ENCODE results near the gene CRIP1. TPM values are rescaled to one million over a fixed set of nuclear protein-coding genes. Genes with fewer than 3 reads are reported as not detected.

The CRIP1 gene
- total RNA-seq, 1 donor from 2014 or later, result not detected

DNA sequence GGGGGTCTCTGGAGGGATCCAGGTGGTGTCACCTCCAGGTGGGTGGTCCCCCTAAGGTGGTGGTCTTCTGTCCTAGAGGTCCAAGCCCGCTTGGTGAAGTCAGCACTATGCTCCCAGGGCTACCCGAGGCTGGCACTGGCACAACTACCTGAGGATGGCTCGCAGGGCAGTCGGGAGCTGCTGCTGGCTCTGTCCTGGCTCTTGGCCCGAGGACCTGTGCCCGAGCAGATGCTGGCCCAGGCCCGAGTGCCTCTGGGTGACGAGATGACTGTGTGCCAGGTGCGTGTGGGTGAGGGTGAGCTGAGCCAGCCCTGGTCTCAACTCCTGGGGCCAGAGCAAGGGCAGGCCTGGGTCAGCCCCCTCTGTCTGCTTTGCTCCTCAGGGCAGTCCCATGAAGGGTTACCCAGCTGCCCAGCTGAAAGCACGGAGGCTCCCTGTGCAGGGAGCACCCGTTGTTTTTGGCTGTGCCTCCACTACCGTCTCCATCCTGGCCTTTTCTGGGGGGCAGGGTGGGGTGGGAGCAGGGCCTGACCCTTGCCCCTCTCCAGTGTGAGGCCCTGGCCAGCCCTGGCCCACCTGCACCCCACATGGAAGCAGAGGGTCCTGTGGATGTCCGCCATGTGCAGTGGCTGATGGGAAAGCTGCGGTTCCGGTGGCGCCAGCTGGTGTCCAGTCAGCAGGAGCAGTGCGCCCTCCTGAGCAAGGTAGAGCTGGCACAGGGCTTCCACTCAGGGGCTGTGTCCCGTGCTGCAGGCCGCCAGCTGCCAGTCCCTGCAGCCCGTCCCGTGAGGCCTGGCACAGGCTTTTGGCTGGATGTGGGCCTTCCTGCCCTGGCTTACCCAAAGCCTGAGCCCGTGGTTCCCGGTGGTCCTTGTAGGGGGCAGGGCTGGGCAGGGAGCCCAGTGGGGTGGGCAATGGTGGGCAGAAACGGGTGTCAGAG, 5.6 kb downstream of the CRIP1 start:
- FAIRE-seq (no peak), DNase-seq (ENCODE audit: low read depth) (no peak)
- no peaks in the 10 kb centered on the region for H3K27me3 ChIP-seq (ENCODE audit: control insufficient read depth, insufficient read depth, low read length)
- H3K4me3 ChIP-seq (ENCODE audit: low read depth, low read length), result no peak overlapping the region
- TF ChIP-seq CTCF (IDR thresholded peaks at IDR 0.05; ENCODE audit: insufficient read depth, low read length, severe bottlenecking), result no peak
- peaks cover 2% of the 10 kb centered on the region for H3K36me3 ChIP-seq (ENCODE audit: control insufficient read depth, insufficient read depth, low read length)

GRCh38 chr14:105492971-105493871, 6.5 kb downstream of the CRIP1 start:
- DNase-seq (ENCODE audit: low read depth) (no peak), FAIRE-seq (no peak)
- H3K27me3 ChIP-seq (ENCODE audit: control insufficient read depth, insufficient read depth, low read length), result no peaks in the 10 kb centered on the region
- peaks cover 5% of the 10 kb centered on the region for H3K36me3 ChIP-seq (ENCODE audit: control insufficient read depth, insufficient read depth, low read length)
- TF ChIP-seq CTCF (IDR thresholded peaks at IDR 0.05; ENCODE audit: insufficient read depth, low read length, severe bottlenecking), result no peak
- no peak overlapping the region for H3K4me3 ChIP-seq (ENCODE audit: low read depth, low read length)

DNA sequence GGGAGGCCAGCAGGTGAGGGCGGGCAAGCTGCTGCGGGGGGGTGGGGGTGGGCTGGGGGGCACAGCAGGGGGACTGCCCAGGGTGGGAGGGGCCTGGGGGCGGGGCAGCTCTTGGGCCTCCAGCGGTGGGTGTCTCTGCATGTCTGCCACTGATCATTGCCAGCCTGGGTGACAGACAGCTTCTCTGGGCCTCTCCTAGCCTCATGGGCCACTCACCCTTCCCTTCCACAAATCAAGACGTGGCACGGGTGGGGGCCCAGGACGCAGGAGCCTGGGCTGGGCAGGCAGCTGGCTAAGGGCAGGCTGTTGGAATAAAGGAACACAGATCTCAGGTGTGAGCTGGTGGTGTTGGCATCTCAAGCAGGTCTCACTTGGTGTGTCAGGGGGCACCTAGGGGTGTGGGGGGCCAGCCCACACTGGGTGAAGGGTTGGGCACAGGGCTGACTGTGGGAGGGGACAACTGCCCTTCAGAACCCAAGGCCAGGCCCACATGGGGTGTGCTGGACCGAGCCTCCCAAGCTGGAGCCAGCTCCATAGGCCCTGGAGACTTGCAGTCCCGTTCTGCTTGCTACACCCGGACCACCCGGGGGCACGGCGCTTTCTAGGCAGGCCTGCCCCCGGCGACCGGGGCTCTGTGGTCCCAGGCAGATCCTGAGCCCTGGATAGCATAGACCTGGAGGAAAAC, 7.4 kb downstream of the CRIP1 start:
- Histone ChIP-seq H3K27me3 (ENCODE audit: control insufficient read depth, insufficient read depth, low read length) (no peaks in the 10 kb centered on the region), H3K4me3 (ENCODE audit: low read depth, low read length) (no peak overlapping the region), H3K36me3 (ENCODE audit: control insufficient read depth, insufficient read depth, low read length) (peaks cover 5% of the 10 kb centered on the region)
- no peak for TF ChIP-seq CTCF (IDR thresholded peaks at IDR 0.05; ENCODE audit: insufficient read depth, low read length, severe bottlenecking)
- FAIRE-seq, result no peak
- DNase-seq (ENCODE audit: low read depth), result no peak

DNA sequence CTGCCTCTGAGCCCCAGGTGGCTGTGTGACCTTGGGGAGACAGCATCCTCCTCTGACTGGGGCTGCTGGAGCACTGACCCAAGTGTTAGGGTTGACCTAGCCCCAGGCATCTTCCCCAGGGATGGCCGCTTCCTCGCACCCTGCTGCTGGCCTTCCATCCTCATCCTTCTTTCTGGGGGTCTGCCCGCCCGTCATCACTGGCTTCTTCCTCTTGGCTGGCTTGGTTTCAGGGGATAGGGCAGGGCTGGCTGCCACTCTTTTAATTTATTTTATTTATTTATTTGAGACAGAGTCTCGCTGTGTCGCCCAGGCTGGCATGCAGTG, 7.9 kb downstream of the CRIP1 start:
- FAIRE-seq (no peak), DNase-seq (ENCODE audit: low read depth) (no peak)
- peaks cover 5% of the 10 kb centered on the region for H3K36me3 ChIP-seq (ENCODE audit: control insufficient read depth, insufficient read depth, low read length)

More for the DNA sequence above, 7.9 kb downstream of the CRIP1 start:
- no peaks in the 10 kb centered on the region for H3K27me3 ChIP-seq (ENCODE audit: control insufficient read depth, insufficient read depth, low read length)
- TF ChIP-seq CTCF (IDR thresholded peaks at IDR 0.05; ENCODE audit: insufficient read depth, low read length, severe bottlenecking), result no peak
- H3K4me3 ChIP-seq (ENCODE audit: low read depth, low read length), result no peak overlapping the region

Measured in bronchial epithelial cell (primary cell).